OCI-LY7 (cell line): ENCODE results near the gene F2.

Experiments
- EZH2phosphoT487 ChIP-seq: fragments of 200-600 bp; sonication (generic); IDR thresholded peaks from 2 replicates; pipeline ENCODE4 v1.6.1; 2018; ENCODE audit warnings: low read depth, borderline replicate concordance, mild to moderate bottlenecking, mixed run types, antibody characterized with exemption, low read length, moderate library complexity, mixed read lengths
- TF ChIP-seq, protein P1 (sequence below): fragments of 200-600 bp; sonication (generic); conservative IDR thresholded peaks from 2 replicates; pipeline ENCODE4 v1.5.1; 2014; ENCODE audit warnings: mild to moderate bottlenecking, antibody characterized with exemption, low read length, moderate library complexity, mixed read lengths

- TF ChIP-seq, protein P1, sequence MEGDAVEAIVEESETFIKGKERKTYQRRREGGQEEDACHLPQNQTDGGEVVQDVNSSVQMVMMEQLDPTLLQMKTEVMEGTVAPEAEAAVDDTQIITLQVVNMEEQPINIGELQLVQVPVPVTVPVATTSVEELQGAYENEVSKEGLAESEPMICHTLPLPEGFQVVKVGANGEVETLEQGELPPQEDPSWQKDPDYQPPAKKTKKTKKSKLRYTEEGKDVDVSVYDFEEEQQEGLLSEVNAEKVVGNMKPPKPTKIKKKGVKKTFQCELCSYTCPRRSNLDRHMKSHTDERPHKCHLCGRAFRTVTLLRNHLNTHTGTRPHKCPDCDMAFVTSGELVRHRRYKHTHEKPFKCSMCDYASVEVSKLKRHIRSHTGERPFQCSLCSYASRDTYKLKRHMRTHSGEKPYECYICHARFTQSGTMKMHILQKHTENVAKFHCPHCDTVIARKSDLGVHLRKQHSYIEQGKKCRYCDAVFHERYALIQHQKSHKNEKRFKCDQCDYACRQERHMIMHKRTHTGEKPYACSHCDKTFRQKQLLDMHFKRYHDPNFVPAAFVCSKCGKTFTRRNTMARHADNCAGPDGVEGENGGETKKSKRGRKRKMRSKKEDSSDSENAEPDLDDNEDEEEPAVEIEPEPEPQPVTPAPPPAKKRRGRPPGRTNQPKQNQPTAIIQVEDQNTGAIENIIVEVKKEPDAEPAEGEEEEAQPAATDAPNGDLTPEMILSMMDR, result no peak
- TF ChIP-seq EZH2phosphoT487, result no peak
Observed at GRCh38 chr11:46776878-46777277, 57.9 kb downstream of the F2 start.
